Measurements from ENCODE around the gene OCIAD1. TPM values are rescaled to one million over a fixed set of nuclear protein-coding genes. Genes with fewer than 3 reads are reported as not detected.

Gene OCIAD1
- total RNA-seq, 1 experiment from 2014 or later = 110 TPM

DNA sequence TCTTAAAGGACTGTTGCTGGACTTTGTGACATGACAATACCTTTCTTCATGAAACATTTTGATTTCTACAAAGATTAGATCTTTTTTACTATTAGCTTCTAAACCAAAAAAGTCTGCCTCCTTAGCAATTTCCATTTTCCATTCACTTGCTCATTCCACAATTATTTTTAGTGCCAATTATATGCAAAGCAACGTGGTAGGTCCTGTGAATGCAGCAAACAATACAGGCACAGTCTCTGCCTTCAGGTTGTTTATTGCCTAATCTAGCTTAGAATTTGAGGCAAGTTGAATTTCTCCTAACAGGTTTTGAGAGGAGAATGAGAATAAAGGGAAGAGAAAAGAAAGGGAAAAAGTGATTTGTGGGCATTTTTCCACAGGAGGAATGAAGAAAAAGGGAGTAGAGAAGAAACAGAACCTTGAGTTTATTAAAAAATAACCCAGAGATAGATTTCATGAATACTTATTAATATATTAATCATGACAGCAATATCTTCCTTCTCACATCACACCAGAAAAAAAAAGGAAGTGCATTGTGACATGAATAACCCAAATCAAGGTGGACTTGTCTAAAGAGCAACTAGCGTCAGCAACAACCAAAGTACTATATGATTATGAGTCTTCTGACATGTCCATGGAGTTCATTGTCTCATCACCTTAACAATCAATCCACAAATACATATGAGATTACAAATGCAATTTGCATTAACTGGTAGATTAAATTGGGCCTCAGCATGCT lies 34.5 kb upstream of the OCIAD1 start:
- Histone ChIP-seq H3K4me2 (no peak overlapping the region), H3K27ac (no peak overlapping the region), H3K4me1 (replicated peaks; ENCODE audit: insufficient read depth) (no peaks in the 10 kb centered on the region), H3K36me3 (ENCODE audit: low read depth) (no peaks in the 10 kb centered on the region), H3K9me2 (ENCODE audit: insufficient read depth) (no peaks in the 10 kb centered on the region), H3K27me3 (ENCODE audit: insufficient read depth, low read depth) (no peaks in the 10 kb centered on the region), H2AFZ (no peak overlapping the region), H3K79me2 (ENCODE audit: low read depth) (no peaks in the 10 kb centered on the region), H3K4me3 (no peak overlapping the region), H3F3A (ENCODE audit: insufficient read depth, low read depth) (no peaks in the 10 kb centered on the region), H4K20me1 (ENCODE audit: insufficient read depth) (no peaks in the 10 kb centered on the region), H3K9me3 (ENCODE audit: insufficient read depth, low read depth) (no peaks in the 10 kb centered on the region)
- intact Hi-C loops (cut with micrococcal nuclease; ENCODE audit: unreplicated experiment) = no loop called here
- ChIA-PET CTCF (no interaction called here), POLR2A (ENCODE audit: unreplicated experiment) (no interaction called here)
- no peak for DNase-seq
- TF ChIP-seq, protein P1, sequence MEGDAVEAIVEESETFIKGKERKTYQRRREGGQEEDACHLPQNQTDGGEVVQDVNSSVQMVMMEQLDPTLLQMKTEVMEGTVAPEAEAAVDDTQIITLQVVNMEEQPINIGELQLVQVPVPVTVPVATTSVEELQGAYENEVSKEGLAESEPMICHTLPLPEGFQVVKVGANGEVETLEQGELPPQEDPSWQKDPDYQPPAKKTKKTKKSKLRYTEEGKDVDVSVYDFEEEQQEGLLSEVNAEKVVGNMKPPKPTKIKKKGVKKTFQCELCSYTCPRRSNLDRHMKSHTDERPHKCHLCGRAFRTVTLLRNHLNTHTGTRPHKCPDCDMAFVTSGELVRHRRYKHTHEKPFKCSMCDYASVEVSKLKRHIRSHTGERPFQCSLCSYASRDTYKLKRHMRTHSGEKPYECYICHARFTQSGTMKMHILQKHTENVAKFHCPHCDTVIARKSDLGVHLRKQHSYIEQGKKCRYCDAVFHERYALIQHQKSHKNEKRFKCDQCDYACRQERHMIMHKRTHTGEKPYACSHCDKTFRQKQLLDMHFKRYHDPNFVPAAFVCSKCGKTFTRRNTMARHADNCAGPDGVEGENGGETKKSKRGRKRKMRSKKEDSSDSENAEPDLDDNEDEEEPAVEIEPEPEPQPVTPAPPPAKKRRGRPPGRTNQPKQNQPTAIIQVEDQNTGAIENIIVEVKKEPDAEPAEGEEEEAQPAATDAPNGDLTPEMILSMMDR (conservative IDR thresholded peaks at IDR 0.05) = no peak
- TF ChIP-seq EZH2 (IDR thresholded peaks at IDR 0.05; ENCODE audit: low read depth) = no peak
- no TSS peak for BruUV-seq (replicated peaks)

DNA sequence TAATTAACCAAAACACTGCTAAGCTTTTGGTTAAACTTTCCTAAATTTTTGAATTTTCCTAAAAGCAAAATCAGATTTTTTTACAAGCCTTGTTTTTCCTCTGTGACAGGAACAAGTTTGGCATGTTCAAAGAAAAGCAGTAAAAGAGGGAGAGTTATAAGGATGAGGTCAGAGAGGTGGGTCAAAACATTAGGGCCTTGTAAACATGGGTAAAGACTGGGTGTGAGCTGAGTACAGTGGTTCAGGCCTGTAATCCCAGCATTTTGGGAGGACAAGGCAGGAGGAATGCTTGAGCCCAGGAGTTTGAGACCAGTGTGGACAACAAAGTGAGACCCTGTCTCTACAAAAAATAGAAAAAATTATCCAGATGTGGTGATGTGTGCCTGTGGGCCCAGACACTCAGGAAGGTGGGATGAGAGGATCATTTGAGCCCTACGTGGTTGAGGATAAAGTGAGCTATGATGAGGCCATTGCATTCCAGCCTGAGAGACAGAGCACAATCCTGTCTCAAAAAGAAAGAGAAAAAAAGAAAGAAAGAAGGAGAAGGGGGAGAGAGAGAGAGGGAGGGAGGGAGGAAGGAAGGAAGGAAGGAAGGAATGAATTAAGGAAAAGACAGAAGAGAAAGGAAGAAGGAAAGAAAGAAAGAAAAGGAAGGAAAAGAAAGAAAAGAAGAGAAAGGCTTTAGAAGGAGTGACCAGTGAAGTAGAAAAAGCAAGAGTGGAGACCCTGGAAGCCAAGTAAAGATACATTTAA lies 33.8 kb upstream of the OCIAD1 start:
- Histone ChIP-seq H3F3A (ENCODE audit: insufficient read depth, low read depth) (no peaks in the 10 kb centered on the region), H3K4me1 (replicated peaks; ENCODE audit: insufficient read depth) (peaks cover 7% of the 10 kb centered on the region), H3K27me3 (ENCODE audit: insufficient read depth, low read depth) (no peaks in the 10 kb centered on the region), H3K4me2 (no peak overlapping the region), H3K36me3 (ENCODE audit: low read depth) (no peaks in the 10 kb centered on the region), H3K9me3 (ENCODE audit: insufficient read depth, low read depth) (no peaks in the 10 kb centered on the region), H3K79me2 (ENCODE audit: low read depth) (no peaks in the 10 kb centered on the region), H3K27ac (no peak overlapping the region), H2AFZ (no peak overlapping the region; the same call in 1 of the 2 replicates), H3K4me3 (no peak overlapping the region), H3K9me2 (ENCODE audit: insufficient read depth) (no peaks in the 10 kb centered on the region), H4K20me1 (ENCODE audit: insufficient read depth) (no peaks in the 10 kb centered on the region)
- ChIA-PET POLR2A (ENCODE audit: unreplicated experiment) (no interaction called here), CTCF (no interaction called here)
- intact Hi-C loops (cut with micrococcal nuclease; ENCODE audit: unreplicated experiment) = no loop called here
- TF ChIP-seq EZH2 (IDR thresholded peaks at IDR 0.05; ENCODE audit: low read depth) = no peak
- TF ChIP-seq, protein P1 (conservative IDR thresholded peaks at IDR 0.05) = no peak
- DNase-seq = no peak
- BruUV-seq (replicated peaks) = no TSS peak

DNA sequence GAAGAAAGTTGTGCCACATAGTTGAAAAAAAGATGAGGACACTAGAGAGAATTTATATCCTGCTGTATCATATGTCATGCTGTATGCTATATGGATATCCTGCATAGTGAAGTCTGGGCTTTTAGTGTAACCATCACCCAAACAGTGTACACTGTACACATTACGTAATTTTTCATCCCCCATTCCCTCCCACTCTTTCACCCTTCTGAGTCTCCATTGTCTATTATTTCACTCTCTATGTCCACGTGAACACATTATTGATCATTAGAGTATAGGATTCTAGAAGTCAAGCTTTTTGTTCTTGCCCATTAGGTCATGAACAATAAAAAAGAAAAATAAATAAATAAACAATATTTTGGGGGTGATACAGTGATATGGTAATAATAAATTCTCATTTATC lies 32.8 kb upstream of the OCIAD1 start:
- H3K4me3 ChIP-seq = no peak overlapping the region
- H3K79me2 ChIP-seq (ENCODE audit: low read depth) = no peaks in the 10 kb centered on the region
- no peak overlapping the region for H3K4me2 ChIP-seq
- H3K27me3 ChIP-seq (ENCODE audit: insufficient read depth, low read depth) = no peaks in the 10 kb centered on the region
- intact Hi-C loops (cut with micrococcal nuclease; ENCODE audit: unreplicated experiment) = no loop called here
- no peaks in the 10 kb centered on the region for H3K36me3 ChIP-seq (ENCODE audit: low read depth)
- H3K4me1 ChIP-seq (replicated peaks; ENCODE audit: insufficient read depth) = peaks cover 12% of the 10 kb centered on the region
- H3K9me3 ChIP-seq (ENCODE audit: insufficient read depth, low read depth) = no peaks in the 10 kb centered on the region
- H3K9me2 ChIP-seq (ENCODE audit: insufficient read depth) = no peaks in the 10 kb centered on the region
- H4K20me1 ChIP-seq (ENCODE audit: insufficient read depth) = no peaks in the 10 kb centered on the region
- H3K27ac ChIP-seq = no peak overlapping the region
- no TSS peak for BruUV-seq (replicated peaks)
- no peak for DNase-seq
- ChIA-PET CTCF (no interaction called here), POLR2A (ENCODE audit: unreplicated experiment) (no interaction called here)
- no peak for TF ChIP-seq EZH2 (IDR thresholded peaks at IDR 0.05; ENCODE audit: low read depth)
- TF ChIP-seq, protein P1 (conservative IDR thresholded peaks at IDR 0.05) = no peak
- H2AFZ ChIP-seq = no peak overlapping the region
- no peaks in the 10 kb centered on the region for H3F3A ChIP-seq (ENCODE audit: insufficient read depth, low read depth)
